Keratinocyte (primary cell): ENCODE measurements around the gene CHST10. TPM values are rescaled to one million over a fixed set of nuclear protein-coding genes. Genes with fewer than 3 reads are reported as not detected.

Source experiments
- DNase-seq: peaks from one replicate; pipeline ENCODE4 v3.0.0-alpha.2; 2011; ENCODE audit warnings: low read depth, missing footprints, low spot score
- FAIRE-seq: peaks from 2 replicates; lab custom pipeline; 2011; peaks lifted over from hg19 to GRCh38; lab: Jason Lieb, UNC
- H2AFZ ChIP-seq: 2 replicates; pipeline ENCODE4 v1.6.0; 2012; ENCODE audit warnings: low read length, control low read depth, inconsistent platforms; ENCODE audit not compliant: control insufficient read depth
- H3K27ac ChIP-seq: 2 replicates; pipeline ENCODE4 v1.5.1; 2011; ENCODE audit warnings: low read length; ENCODE audit not compliant: control insufficient read depth, insufficient read depth
- H3K27me3 ChIP-seq: 3 replicates; pipeline ENCODE4 v1.6.0; 2011; ENCODE audit warnings: low read length; ENCODE audit not compliant: control insufficient read depth, insufficient read depth; ENCODE audit errors: extremely low read depth
- H3K36me3 ChIP-seq, 2 experiments: 2 replicates in 1 of 2; 3 replicates in 1 of 2; pipeline ENCODE4 v1.5.1; 2011; ENCODE audit warnings: low read length in 2 of 2, mild to moderate bottlenecking in 1 of 2; ENCODE audit not compliant: control insufficient read depth in 2 of 2, insufficient read depth in 2 of 2; ENCODE audit errors: extremely low read depth in 1 of 2
- H3K4me1 ChIP-seq: 3 replicates; pipeline ENCODE4 v1.5.1; 2011; ENCODE audit warnings: low read length; ENCODE audit not compliant: control insufficient read depth, insufficient read depth; ENCODE audit errors: extremely low read depth
- H3K4me2 ChIP-seq: 3 replicates; pipeline ENCODE4 v1.6.0; 2011; ENCODE audit warnings: low read depth, low read length; ENCODE audit not compliant: control insufficient read depth, insufficient read depth; ENCODE audit errors: extremely low read depth
- H3K4me3 ChIP-seq, 3 experiments: fragments of 200-600 bp in 1 of 3; sonication (generic) in 1 of 3; 2 replicates in 2 of 3; 3 replicates in 1 of 3; pipeline ENCODE4 v1.5.1; 2011 to 2016; ENCODE audit warnings: low read length in 3 of 3, mild to moderate bottlenecking in 3 of 3, control low read depth in 2 of 3, inconsistent platforms in 1 of 3, low read depth in 1 of 3, mixed read lengths in 1 of 3, mixed run types in 1 of 3, moderate library complexity in 1 of 3; ENCODE audit not compliant: control insufficient read depth in 2 of 3, insufficient read depth in 2 of 3; ENCODE audit errors: extremely low read depth in 1 of 3
- H3K79me2 ChIP-seq: 2 replicates; pipeline ENCODE4 v1.6.0; 2012; ENCODE audit warnings: low read length; ENCODE audit not compliant: control insufficient read depth, insufficient read depth
- H3K9ac ChIP-seq: 3 replicates; pipeline ENCODE4 v1.6.0; 2011; ENCODE audit warnings: low read length; ENCODE audit not compliant: control insufficient read depth, insufficient read depth; ENCODE audit errors: extremely low read depth
- H3K9me1 ChIP-seq: 3 replicates; pipeline ENCODE4 v1.6.0; 2011; ENCODE audit warnings: low read length; ENCODE audit not compliant: control insufficient read depth, insufficient read depth; ENCODE audit errors: extremely low read depth
- H3K9me3 ChIP-seq: 2 replicates; pipeline ENCODE4 v1.5.1; 2012; ENCODE audit warnings: low read depth, low read length; ENCODE audit not compliant: control insufficient read depth
- H4K20me1 ChIP-seq: 3 replicates; pipeline ENCODE4 v1.6.0; 2011; ENCODE audit warnings: low read length; ENCODE audit not compliant: control insufficient read depth, insufficient read depth; ENCODE audit errors: extremely low read depth
- CTCF ChIP-seq, 3 experiments: IDR thresholded peaks in 1 of 3; conservative IDR thresholded peaks in 1 of 3; optimal IDR thresholded peaks in 1 of 3; 2 replicates in 2 of 3; 3 replicates in 1 of 3; pipeline versions ENCODE3 to v1.5.1; 2011; ENCODE audit warnings: low read length in 3 of 3, mild to moderate bottlenecking in 3 of 3, moderate library complexity in 2 of 3, control low read depth in 1 of 3, inconsistent platforms in 1 of 3; ENCODE audit not compliant: insufficient read depth in 2 of 3; ENCODE audit errors: extremely low read depth in 1 of 3
- EZH2 ChIP-seq: IDR thresholded peaks from one replicate; pipeline ENCODE4 v1.6.1; 2012; ENCODE audit warnings: inconsistent platforms, mild to moderate bottlenecking, low read length, moderate library complexity
- dilution Hi-C: fragments of 300-500 bp; cut with MboI; formaldehyde crosslinking; loops from one replicate; pipeline ENCODE4 v1.7.0; 2020; ENCODE audit warnings: low sequenced_read_pairs; ENCODE audit not compliant: extremely low pct_ligation_motif_present
- polyA plus RNA-seq, 5 experiments: library from polyadenylated mRNA; depleted of rRNA in 3 of 5; stranded (reverse) in 3 of 5; stranded (forward) in 1 of 5; unstranded in 1 of 5; fragments of >200 nt; gene quantifications; 1 replicate in 1 of 5; 2 replicates in 3 of 5; 3 replicates in 1 of 5; pipeline versions ENCODE4 v1.2.1 to v1.2.3, GENCODE V29; 2011 to 2012; ENCODE audit warnings: missing spikeins in 2 of 5, low read depth in 1 of 5, low replicate concordance in 1 of 5

The CHST10 gene
- polyA plus RNA-seq, 1 donor (not counting 4 experiments of a cell fraction or from before 2014, with no cell fraction given): 1.6 TPM

DNA sequence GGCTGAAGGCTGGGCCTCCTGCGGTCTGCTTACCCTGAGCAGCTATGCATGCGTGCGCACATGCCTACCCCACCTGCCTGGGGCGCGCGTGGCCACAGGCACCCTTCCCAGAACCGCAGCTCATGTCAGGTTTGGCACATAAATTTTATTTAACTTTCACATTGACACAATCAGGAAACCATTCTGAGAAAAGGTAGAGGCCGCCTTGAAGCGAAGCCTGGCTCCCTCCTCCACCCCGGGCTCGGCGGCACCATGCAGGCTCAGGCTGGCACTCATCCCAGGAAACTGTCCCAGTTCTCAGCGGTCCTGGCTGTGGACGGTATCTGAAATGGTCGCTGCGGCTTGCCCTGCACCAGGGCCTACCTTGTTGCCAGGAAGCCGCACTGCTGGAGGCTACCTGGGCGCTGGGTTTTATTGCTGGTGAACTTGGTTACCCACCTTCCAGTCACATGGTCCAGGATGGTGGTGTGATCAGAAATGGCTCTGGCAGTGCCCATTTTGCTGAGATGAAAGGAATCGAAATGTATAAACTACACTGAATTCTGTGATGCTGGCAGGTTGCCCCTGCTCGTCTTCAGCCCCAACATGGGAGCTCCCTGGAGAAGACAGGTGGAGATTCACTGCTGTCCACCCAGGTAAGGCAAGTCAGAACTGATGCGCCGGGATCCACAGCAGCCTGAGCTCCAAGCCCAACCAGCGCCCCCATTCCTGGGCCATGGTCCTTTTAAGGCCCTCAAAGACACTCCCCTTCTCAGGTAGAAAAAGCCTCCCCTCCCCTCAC lies 25.5 kb downstream of the CHST10 start:
- DNase-seq (no peak), FAIRE-seq (no peak)
- no peak for TF ChIP-seq EZH2
- TF ChIP-seq CTCF (optimal IDR thresholded peaks at IDR 0.05 in 1 of 3, IDR thresholded peaks at IDR 0.05 in 1 of 3, conservative IDR thresholded peaks at IDR 0.05 in 1 of 3; ENCODE audit: extremely low read depth in 1 of 3, insufficient read depth in 2 of 3, low read length in 3 of 3): no peak
- dilution Hi-C loops: no loop called here
- H4K20me1 ChIP-seq: no peaks in the 10 kb centered on the region
- no peak overlapping the region for H3K4me3 ChIP-seq
- no peaks in the 10 kb centered on the region for H3K36me3 ChIP-seq
- H3K9ac ChIP-seq: no peak overlapping the region
- H3K4me1 ChIP-seq: no peaks in the 10 kb centered on the region
- no peaks in the 10 kb centered on the region for H3K79me2 ChIP-seq
- H3K27me3 ChIP-seq: no peaks in the 10 kb centered on the region
- no peaks in the 10 kb centered on the region for H3K9me3 ChIP-seq
- no peak overlapping the region for H3K27ac ChIP-seq
- H3K9me1 ChIP-seq: no peaks in the 10 kb centered on the region
- no peak overlapping the region for H2AFZ ChIP-seq
- H3K4me2 ChIP-seq: no peak overlapping the region

- Histone ChIP-seq H4K20me1 (no peaks in the 10 kb centered on the region), H3K27ac (no peak overlapping the region), H3K27me3 (no peaks in the 10 kb centered on the region), H2AFZ (no peak overlapping the region), H3K9me1 (no peaks in the 10 kb centered on the region), H3K79me2 (no peaks in the 10 kb centered on the region), H3K4me3 (no peak overlapping the region), H3K4me1 (no peaks in the 10 kb centered on the region), H3K9ac (no peak overlapping the region), H3K9me3 (no peaks in the 10 kb centered on the region), H3K4me2 (no peak overlapping the region), H3K36me3 (no peaks in the 10 kb centered on the region)
- DNase-seq (no peak), FAIRE-seq (no peak)
- dilution Hi-C loops: no loop called here
- TF ChIP-seq CTCF (optimal IDR thresholded peaks at IDR 0.05 in 1 of 3, IDR thresholded peaks at IDR 0.05 in 1 of 3, conservative IDR thresholded peaks at IDR 0.05 in 1 of 3; ENCODE audit: extremely low read depth in 1 of 3, insufficient read depth in 2 of 3, low read length in 3 of 3) (no peak), EZH2 (no peak)
These were observed 27.2 kb downstream of the CHST10 start for GRCh38 chr2:100390001-100390940.
